Loucy (cell line): ENCODE measurements around the gene XXYLT1.

Source experiments
- H2AFZ ChIP-seq: fragments of 200-600 bp; sonication (generic); 2 replicates; pipeline ENCODE4 v1.6.0; 2016; ENCODE audit warnings: antibody characterized with exemption, mild to moderate bottlenecking, low read length, moderate library complexity
- H3F3A ChIP-seq: fragments of 200-600 bp; 2 replicates; pipeline ENCODE4 v1.6.0; 2016; ENCODE audit warnings: antibody characterized with exemption, low read depth, mild to moderate bottlenecking
- H3K27me3 ChIP-seq: fragments of 200-600 bp; sonication (generic); 2 replicates; pipeline ENCODE4 v1.6.1; 2014; ENCODE audit warnings: low read length, mild to moderate bottlenecking; ENCODE audit not compliant: insufficient read depth, poor library complexity, severe bottlenecking
- H3K36me3 ChIP-seq: fragments of 200-600 bp; sonication (generic); 2 replicates; pipeline ENCODE4 v1.6.1; 2016; ENCODE audit warnings: low read length; ENCODE audit not compliant: insufficient read depth
- H3K4me1 ChIP-seq: fragments of 200-600 bp; sonication (generic); 2 replicates; pipeline ENCODE4 v1.5.1; 2014; ENCODE audit warnings: low read length, mild to moderate bottlenecking; ENCODE audit not compliant: insufficient read depth, poor library complexity, severe bottlenecking
- H3K4me2 ChIP-seq: fragments of 200-600 bp; sonication (generic); 2 replicates; pipeline ENCODE4 v1.6.0; 2014; ENCODE audit warnings: antibody characterized with exemption, low read length, low read depth, mild to moderate bottlenecking; ENCODE audit not compliant: poor library complexity, severe bottlenecking
- H3K4me3 ChIP-seq: fragments of 200-600 bp; sonication (generic); 2 replicates; pipeline ENCODE4 v1.5.1; 2014; ENCODE audit warnings: low read length, mild to moderate bottlenecking, mixed read lengths; ENCODE audit not compliant: poor library complexity, severe bottlenecking
- H3K79me2 ChIP-seq: fragments of 200-600 bp; sonication (generic); 2 replicates; pipeline ENCODE4 v1.6.1; 2014; ENCODE audit warnings: low read length; ENCODE audit not compliant: insufficient read depth
- H3K9ac ChIP-seq: fragments of 200-600 bp; sonication (generic); 2 replicates; pipeline ENCODE4 v1.6.0; 2014; ENCODE audit warnings: mild to moderate bottlenecking, low read depth, low read length, moderate library complexity; ENCODE audit not compliant: poor library complexity, severe bottlenecking
- H3K9me2 ChIP-seq: fragments of 200-600 bp; sonication (generic); replicated peaks from 2 replicates; pipeline ENCODE4 v1.6.1; 2016; ENCODE audit warnings: low read depth, low read length, mixed read lengths
- H3K9me3 ChIP-seq: fragments of 200-600 bp; sonication (generic); 2 replicates; pipeline ENCODE4 v1.6.1; 2014; ENCODE audit warnings: mild to moderate bottlenecking, antibody characterized with exemption, low read length, low read depth; ENCODE audit not compliant: insufficient read depth
- H4K20me1 ChIP-seq: fragments of 200-600 bp; sonication (generic); 2 replicates; pipeline ENCODE4 v1.6.0; 2014; ENCODE audit warnings: antibody characterized with exemption, low read length, mild to moderate bottlenecking; ENCODE audit not compliant: insufficient read depth, poor library complexity, severe bottlenecking
- EZH2phosphoT487 ChIP-seq: fragments of 200-600 bp; IDR thresholded peaks from 2 replicates; pipeline ENCODE4 v1.6.1; 2018; ENCODE audit warnings: antibody characterized with exemption, mild to moderate bottlenecking, moderate library complexity, borderline replicate concordance
- TF ChIP-seq, protein P1 (sequence below): fragments of 200-600 bp; sonication (generic); conservative IDR thresholded peaks from 2 replicates; pipeline ENCODE4 v1.5.1; 2014; ENCODE audit warnings: mild to moderate bottlenecking, antibody characterized with exemption, low read length

Gene XXYLT1

GRCh38 chr3:195071916-195072820 lies 198.8 kb downstream of the XXYLT1 start:
- Histone ChIP-seq H2AFZ (no peak overlapping the region), H3K9me3 (no peaks in the 10 kb centered on the region), H3K4me2 (no peak overlapping the region), H3F3A (no peaks in the 10 kb centered on the region), H3K9me2 (no peaks in the 10 kb centered on the region), H3K36me3 (peaks cover 68% of the 10 kb centered on the region; the same call in 1 of the 2 replicates), H3K9ac (no peak overlapping the region), H3K79me2 (peaks cover 9% of the 10 kb centered on the region; the same call in 1 of the 2 replicates), H4K20me1 (no peaks in the 10 kb centered on the region), H3K4me1 (peaks cover 12% of the 10 kb centered on the region), H3K27me3 (no peaks in the 10 kb centered on the region), H3K4me3 (no peak overlapping the region)
- TF ChIP-seq, protein P1, sequence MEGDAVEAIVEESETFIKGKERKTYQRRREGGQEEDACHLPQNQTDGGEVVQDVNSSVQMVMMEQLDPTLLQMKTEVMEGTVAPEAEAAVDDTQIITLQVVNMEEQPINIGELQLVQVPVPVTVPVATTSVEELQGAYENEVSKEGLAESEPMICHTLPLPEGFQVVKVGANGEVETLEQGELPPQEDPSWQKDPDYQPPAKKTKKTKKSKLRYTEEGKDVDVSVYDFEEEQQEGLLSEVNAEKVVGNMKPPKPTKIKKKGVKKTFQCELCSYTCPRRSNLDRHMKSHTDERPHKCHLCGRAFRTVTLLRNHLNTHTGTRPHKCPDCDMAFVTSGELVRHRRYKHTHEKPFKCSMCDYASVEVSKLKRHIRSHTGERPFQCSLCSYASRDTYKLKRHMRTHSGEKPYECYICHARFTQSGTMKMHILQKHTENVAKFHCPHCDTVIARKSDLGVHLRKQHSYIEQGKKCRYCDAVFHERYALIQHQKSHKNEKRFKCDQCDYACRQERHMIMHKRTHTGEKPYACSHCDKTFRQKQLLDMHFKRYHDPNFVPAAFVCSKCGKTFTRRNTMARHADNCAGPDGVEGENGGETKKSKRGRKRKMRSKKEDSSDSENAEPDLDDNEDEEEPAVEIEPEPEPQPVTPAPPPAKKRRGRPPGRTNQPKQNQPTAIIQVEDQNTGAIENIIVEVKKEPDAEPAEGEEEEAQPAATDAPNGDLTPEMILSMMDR = no peak
- TF ChIP-seq EZH2phosphoT487 = no peak

- Histone ChIP-seq H3K4me3 (no peak overlapping the region), H3K27me3 (no peaks in the 10 kb centered on the region), H3K4me2 (no peak overlapping the region), H3F3A (no peaks in the 10 kb centered on the region), H3K9me2 (no peaks in the 10 kb centered on the region), H3K79me2 (no peaks in the 10 kb centered on the region; the same call in 1 of the 2 replicates), H2AFZ (no peak overlapping the region), H3K9ac (no peak overlapping the region), H3K9me3 (no peaks in the 10 kb centered on the region), H3K36me3 (peaks cover 72% of the 10 kb centered on the region; the same call in 1 of the 2 replicates), H3K4me1 (peaks cover 10% of the 10 kb centered on the region), H4K20me1 (no peaks in the 10 kb centered on the region)
- TF ChIP-seq, protein P1 = no peak
- TF ChIP-seq EZH2phosphoT487 = no peak
These were observed 199.8 kb downstream of the XXYLT1 start for GRCh38 chr3:195071011-195071728.

- H3K79me2 ChIP-seq = no peaks in the 10 kb centered on the region; the same call in 1 of the 2 replicates
- no peak overlapping the region for H2AFZ ChIP-seq
- no peak overlapping the region for H3K9ac ChIP-seq
- TF ChIP-seq, protein P1 = no peak
- no peak for TF ChIP-seq EZH2phosphoT487
- no peaks in the 10 kb centered on the region for H3K9me3 ChIP-seq
- H3K36me3 ChIP-seq = peaks cover 79% of the 10 kb centered on the region; the same call in 1 of the 2 replicates
- no peaks in the 10 kb centered on the region for H3K27me3 ChIP-seq
- no peak overlapping the region for H3K4me3 ChIP-seq
- H3K9me2 ChIP-seq = no peaks in the 10 kb centered on the region
- no peak overlapping the region for H3K4me2 ChIP-seq
- no peaks in the 10 kb centered on the region for H4K20me1 ChIP-seq
- H3F3A ChIP-seq = no peaks in the 10 kb centered on the region
- peaks cover 2% of the 10 kb centered on the region for H3K4me1 ChIP-seq
These were observed 200.6 kb downstream of the XXYLT1 start for GRCh38 chr3:195070336-195070735.
